ENCODE results near the gene FXYD2.

Gene FXYD2

GRCh38 chr11:117857734-117858414 is 33.3 kb upstream of the FXYD2 start:
- no peak for DNase-seq (ENCODE audit: low read depth, low spot score)

- DNase-seq (ENCODE audit: low read depth, low spot score) = no peak
Measured at GRCh38 chr11:117855912-117856651, 31.5 kb upstream of the FXYD2 start.

DNA sequence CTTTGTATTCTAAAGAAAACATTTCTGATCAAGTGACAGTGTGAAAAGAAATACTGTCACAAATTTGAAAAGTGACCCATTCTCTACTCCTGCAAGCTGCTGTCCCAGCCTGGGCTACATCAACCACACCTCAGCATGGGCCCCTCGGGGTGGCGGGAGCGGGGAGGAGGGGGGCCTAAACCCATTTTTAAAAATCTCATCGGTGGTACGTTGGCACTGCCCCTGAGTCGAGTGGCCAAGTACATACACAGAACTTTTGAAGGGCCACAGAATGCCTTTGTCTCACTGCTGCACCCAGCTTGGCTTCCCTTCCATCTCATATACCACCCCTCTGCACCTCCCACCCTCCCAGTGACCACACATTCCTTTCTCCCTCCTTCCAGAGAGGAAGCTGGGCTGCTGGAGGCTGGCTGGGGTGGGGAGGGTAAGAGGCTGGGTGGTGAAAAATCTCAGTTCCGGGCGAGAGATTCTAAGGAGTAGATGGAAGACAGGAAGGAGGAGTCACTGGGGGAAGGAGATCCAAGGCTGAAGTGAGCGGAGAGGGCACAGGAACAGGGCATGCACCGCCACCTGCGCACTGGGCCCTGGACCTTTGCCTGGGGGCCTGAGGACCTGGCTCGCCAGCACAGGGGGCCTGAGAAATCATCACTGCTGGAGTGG is 30.8 kb upstream of the FXYD2 start:
- no peak for DNase-seq (ENCODE audit: low read depth, low spot score)

- DNase-seq (ENCODE audit: low read depth, low spot score) = no peak
Measured at GRCh38 chr11:117852309-117852708, 27.8 kb upstream of the FXYD2 start.

GRCh38 chr11:117851852-117852251 is 27.3 kb upstream of the FXYD2 start:
- DNase-seq (ENCODE audit: low read depth, low spot score) = no peak

DNA sequence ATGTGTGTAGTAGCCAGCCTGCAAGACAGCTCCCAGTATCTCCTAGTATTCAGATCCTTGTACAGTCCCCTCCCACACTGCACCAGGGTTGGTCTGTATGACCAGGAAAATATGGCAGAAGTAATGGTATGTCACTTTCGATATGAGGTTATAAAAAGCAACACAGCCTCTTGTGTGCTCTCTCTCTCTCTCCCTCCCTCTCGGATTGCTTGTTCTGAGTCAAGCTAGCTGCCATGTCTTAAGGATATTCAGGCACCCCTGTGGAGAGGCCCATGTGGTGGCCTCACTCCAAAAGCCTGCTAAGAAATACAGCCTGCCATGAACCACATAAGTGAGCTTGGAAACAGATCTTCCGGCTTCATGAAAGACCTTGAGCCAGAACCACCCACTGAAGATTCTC is 26.6 kb upstream of the FXYD2 start:
- peak; percentile 21 for DNase-seq (ENCODE audit: low read depth, low spot score)

- DNase-seq (ENCODE audit: low read depth, low spot score) = no peak
Measured at GRCh38 chr11:117849781-117850414, 25.4 kb upstream of the FXYD2 start.

- no peak for DNase-seq (ENCODE audit: low read depth, low spot score)
Measured at GRCh38 chr11:117843666-117844484, 19.3 kb upstream of the FXYD2 start.

GRCh38 chr11:117842131-117842941 is 17.8 kb upstream of the FXYD2 start:
- DNase-seq (ENCODE audit: low read depth, low spot score) = no peak

DNA sequence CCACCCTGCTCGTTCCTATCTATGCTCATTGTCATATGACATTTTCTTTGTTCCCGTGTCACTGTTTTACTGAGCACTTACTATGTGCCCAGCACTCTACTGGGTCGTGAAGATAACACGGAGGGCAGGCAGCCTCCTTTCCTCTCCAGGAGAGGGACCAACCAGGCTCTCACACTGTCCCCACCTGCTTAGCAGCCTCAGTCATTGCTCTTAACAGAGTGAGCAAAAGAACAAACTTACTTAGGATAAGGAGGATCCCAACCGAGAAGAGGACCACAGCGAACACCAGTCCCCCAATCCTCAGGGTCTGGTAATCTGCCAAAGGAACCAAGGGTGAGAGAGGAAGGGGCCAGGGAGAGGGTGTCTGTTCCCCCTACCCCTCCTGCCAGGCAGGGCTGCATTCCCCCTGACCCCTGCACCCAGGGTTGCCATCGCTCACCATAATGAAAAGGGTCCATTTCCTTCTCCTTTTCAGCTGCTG is 17.0 kb upstream of the FXYD2 start:
- no peak for DNase-seq (ENCODE audit: low read depth, low spot score)

DNA sequence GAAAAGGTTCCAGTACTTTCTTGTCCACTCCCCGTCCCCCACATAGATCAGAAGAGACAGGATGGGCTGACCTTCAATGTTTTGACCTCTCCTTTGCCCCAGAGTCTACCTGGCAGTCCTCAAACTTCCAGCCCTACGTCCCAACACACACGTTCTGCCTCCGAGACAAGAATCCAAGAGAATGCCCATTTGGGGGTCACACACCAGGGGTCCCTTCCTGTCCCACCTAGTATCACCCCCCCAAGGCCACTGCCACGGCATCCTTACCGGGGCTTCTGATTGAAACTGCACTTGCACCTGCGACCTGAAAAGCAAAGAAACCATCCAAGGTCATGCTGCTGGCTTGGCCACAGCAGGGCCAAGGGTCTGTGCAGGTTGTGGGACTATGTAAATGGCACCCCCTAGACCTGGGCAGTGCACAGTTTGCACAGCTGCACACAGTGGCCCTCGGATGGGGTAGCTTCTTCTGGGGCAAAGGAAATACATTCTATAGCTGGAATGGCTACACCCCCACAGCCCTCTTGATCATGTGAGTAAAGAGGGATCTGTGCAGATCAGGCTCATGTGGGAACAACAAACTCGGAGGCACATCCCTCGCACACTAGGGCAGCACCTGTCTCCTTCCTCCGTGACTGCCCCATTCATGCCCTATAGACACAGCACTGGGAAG is 16.5 kb upstream of the FXYD2 start:
- DNase-seq (ENCODE audit: low read depth, low spot score) = no peak

DNA sequence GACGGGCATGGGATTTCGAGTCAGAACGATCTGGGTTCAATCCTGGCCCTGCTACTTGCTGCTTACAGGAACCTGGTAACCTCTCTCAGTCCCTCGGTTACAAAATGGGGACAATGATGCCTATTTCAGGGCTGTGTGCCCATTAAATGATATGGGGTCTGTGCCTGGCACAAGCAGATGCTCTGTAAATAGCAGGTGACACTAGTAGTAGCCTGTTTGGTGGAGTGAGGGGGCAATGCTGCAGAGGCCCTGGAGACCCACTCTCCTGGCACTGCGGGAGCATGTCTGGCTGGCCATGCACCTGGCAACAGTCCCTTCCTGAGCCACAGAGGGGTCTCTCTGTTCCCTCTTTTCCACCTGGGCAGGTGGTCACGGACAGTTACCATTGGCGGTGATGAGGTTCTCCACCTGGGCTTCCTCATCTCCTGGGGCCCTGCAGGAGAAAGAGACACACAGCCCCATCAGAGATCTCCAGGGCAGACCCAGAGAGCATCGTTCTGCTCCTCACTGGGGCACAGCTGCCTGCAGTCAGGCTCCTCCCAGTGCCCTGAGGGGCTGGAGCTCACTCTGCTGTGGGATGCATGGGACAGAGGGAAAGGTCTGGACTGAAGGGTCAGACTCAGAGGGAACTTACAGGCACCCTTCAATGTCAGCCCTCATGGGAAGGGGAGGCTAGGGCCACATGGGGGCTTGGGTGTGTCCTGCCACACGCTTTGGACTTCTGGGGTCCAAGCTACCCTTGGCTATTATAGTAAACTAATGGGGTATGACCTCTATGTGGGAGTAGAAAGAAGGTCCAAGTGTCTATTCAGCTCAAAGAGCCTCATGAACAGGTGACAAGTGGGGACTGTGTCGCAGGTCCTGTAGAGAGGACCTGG is 15.6 kb upstream of the FXYD2 start:
- no peak for DNase-seq (ENCODE audit: low read depth, low spot score)

DNA sequence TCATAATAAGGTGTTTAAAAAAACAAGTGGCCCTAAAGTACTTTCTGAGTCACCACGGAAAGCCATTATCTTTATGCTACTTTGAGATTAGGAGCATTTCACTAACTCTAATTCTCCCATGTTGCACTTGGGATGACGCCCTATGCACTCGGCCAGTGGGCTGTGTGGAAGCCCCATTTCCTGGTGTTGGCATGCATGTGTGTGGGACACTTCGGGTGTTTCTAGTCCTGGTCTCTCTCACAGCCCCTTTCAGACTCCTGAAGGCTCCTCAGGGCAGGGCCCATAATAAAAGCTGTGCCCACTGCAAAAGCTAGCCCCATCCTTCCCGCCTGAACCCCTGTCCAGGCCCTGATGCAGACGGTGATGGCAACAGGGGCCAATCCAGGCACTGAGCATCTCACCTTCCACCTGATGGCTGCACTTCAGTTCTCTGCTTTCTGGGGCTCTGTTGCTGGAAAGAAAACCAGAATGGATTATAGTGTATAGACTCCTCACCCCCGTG is 14.9 kb upstream of the FXYD2 start:
- no peak for DNase-seq (ENCODE audit: low read depth, low spot score)

DNA sequence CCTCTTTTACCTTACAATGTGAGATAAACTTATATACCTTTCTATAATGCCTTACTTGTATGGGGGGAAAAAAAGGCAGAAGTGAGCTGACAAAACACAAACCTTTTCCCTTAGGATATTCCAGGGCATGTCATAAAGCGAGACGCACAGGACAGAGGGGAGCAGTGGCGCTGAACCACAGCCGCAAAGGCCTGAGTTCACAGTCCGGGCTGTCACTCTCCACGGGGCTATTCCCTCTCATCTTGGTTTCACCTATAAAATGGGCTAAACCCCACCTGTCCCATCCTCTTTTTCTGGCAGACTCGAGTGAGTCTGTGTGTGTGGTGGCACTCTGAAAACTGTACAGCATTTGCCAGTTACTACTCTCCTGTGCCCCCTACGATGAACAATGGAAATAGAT is 14.4 kb upstream of the FXYD2 start:
- DNase-seq (ENCODE audit: low read depth, low spot score) = no peak

DNA sequence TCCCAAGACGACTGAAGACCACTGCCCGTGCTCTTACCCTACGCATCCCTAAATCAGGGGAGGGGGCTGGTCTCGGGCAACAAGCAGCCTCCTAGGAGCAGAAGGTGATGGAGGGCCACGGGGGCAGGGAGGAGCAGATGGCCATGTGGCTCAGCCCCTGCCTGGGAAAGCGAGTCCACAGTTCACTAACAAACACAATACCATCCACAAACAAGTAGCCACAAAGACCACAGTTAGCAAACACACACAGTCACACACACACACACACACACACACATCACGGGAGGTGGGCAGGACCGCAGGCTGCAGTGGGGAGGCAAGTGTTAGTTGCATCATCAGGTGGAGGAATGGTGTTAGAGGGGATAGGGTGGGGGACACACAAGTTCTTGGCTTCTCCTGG is 13.2 kb upstream of the FXYD2 start:
- no peak for DNase-seq (ENCODE audit: low read depth, low spot score)

DNA sequence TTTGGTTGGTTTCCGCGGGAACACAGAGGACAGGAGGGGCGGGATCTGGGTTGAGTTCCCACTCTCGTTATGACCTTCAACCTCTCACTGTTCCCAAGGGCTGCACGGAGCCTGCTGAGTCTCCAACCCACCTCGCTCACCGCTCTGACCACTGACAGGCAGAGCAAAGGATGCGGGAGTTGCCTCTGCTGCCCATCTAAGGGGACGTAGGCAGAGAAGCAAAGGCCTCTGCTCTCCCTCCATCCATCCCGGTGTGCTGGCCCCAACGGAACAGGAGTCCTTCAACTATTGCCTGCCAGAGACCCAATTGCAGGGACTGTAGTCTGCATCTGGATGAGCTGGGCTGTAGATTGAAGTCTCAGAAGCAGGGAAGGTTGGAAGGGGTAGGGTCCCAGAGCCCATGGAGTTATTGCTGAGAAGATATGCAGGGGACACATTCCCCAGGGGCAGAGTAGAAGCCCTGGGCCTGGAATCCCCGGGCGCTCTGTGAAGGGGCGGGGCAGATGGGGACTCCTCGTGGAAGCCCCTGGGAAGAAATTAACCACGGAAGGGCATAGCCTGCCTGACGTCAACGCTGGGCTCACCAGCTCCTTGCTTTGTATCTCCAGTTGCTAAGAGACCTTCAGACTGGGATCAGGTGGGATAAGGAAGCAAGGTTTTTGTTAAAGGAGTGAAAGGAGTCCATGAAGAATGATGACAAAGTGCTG is 12.7 kb upstream of the FXYD2 start:
- DNase-seq (ENCODE audit: low read depth, low spot score) = no peak

- no peak for DNase-seq (ENCODE audit: low read depth, low spot score)
Measured at GRCh38 chr11:117836077-117836960, 11.8 kb upstream of the FXYD2 start.
